Kidney epithelial cell (primary cell): ENCODE results near the gene TMEM129. TPM values are rescaled to one million over a fixed set of nuclear protein-coding genes. Genes with fewer than 3 reads are reported as not detected.
A peak's percentile ranks its signal among the peaks of the same experiment; 100 is the strongest.

ENCODE experiments used
- DNase-seq: peaks from one replicate; pipeline ENCODE4 v3.0.0-alpha.2; 2010; ENCODE audit warnings: low read depth
- H3K27me3 ChIP-seq: 2 replicates; pipeline ENCODE4 v1.6.0; 2011; ENCODE audit warnings: low read length; ENCODE audit not compliant: control insufficient read depth, insufficient read depth
- H3K36me3 ChIP-seq: 2 replicates; pipeline ENCODE4 v1.5.1; 2011; ENCODE audit warnings: low read length; ENCODE audit not compliant: control insufficient read depth, insufficient read depth
- H3K4me3 ChIP-seq: 2 replicates; pipeline ENCODE4 v1.5.1; 2011; ENCODE audit warnings: low read depth, mild to moderate bottlenecking, control low read depth, low read length
- total RNA-seq: library from RNA; depleted of rRNA; stranded (reverse); fragments of >200 nt; gene quantifications from 2 replicates; pipeline ENCODE4 v1.2.3, GENCODE V29; 2015
- TF ChIP-seq, protein P1 (sequence below): IDR thresholded peaks from 2 replicates; pipeline ENCODE4 v1.5.1; 2011; ENCODE audit warnings: mild to moderate bottlenecking, moderate library complexity, low read length, control low read depth, inconsistent platforms; ENCODE audit not compliant: insufficient read depth, poor library complexity, severe bottlenecking

Gene TMEM129, protein sequence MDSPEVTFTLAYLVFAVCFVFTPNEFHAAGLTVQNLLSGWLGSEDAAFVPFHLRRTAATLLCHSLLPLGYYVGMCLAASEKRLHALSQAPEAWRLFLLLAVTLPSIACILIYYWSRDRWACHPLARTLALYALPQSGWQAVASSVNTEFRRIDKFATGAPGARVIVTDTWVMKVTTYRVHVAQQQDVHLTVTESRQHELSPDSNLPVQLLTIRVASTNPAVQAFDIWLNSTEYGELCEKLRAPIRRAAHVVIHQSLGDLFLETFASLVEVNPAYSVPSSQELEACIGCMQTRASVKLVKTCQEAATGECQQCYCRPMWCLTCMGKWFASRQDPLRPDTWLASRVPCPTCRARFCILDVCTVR
- total RNA-seq: 63.5 and 66.1 TPM in 2 replicates

GRCh38 chr4:1721003-1721665 lies at the start of gene TMEM129, which contains the start of gene TACC3:
TMEM129 (minus strand) TSS chr4:1721323; CDS start chr4:1720837, 486 bp downstream.
TACC3 (plus strand) TSS chr4:1721521; CDS start chr4:1723422, 1,901 bp downstream.
- TF ChIP-seq, protein P1, sequence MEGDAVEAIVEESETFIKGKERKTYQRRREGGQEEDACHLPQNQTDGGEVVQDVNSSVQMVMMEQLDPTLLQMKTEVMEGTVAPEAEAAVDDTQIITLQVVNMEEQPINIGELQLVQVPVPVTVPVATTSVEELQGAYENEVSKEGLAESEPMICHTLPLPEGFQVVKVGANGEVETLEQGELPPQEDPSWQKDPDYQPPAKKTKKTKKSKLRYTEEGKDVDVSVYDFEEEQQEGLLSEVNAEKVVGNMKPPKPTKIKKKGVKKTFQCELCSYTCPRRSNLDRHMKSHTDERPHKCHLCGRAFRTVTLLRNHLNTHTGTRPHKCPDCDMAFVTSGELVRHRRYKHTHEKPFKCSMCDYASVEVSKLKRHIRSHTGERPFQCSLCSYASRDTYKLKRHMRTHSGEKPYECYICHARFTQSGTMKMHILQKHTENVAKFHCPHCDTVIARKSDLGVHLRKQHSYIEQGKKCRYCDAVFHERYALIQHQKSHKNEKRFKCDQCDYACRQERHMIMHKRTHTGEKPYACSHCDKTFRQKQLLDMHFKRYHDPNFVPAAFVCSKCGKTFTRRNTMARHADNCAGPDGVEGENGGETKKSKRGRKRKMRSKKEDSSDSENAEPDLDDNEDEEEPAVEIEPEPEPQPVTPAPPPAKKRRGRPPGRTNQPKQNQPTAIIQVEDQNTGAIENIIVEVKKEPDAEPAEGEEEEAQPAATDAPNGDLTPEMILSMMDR: no peak
- H3K36me3 ChIP-seq: no peaks in the 10 kb centered on the region
- no peaks in the 10 kb centered on the region for H3K27me3 ChIP-seq
- peak within 1 kb of the TSS; percentile 71 for H3K4me3 ChIP-seq
- DNase-seq: peak; percentile 82

- no peak for DNase-seq
- TF ChIP-seq, protein P1: no peak
- H3K4me3 ChIP-seq: no peak overlapping the region
- no peaks in the 10 kb centered on the region for H3K36me3 ChIP-seq
- H3K27me3 ChIP-seq: peaks cover 38% of the 10 kb centered on the region
These were observed 49.7 kb upstream of the TMEM129 start for GRCh38 chr4:1770791-1771231.

- TF ChIP-seq, protein P1: no peak
- no peak for DNase-seq
- Histone ChIP-seq H3K36me3 (no peaks in the 10 kb centered on the region), H3K4me3 (no peak overlapping the region), H3K27me3 (peaks cover 38% of the 10 kb centered on the region)
These were observed 49.1 kb upstream of the TMEM129 start for GRCh38 chr4:1770245-1770644.

DNA sequence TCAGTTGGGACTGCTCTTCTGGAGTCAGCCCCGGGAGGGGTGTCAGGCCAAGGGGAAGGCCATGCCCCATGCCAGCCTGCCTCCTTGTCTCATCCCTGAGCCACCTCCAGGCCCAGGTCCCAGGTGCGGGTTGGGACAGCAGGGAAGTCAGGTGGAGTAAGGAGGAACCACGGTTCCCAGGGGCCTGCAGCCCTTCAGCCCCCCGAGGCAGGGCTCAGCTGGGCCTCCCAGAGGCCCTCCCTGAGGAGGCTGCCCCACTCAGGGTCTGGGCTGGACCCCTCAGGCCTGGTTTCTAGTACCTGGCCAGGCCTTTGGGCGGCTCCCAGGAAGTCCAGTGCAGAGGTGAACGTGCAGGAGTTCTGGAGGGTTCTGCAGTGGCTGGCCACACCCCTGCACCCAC lies 48.6 kb upstream of the TMEM129 start:
- Histone ChIP-seq H3K36me3 (no peaks in the 10 kb centered on the region), H3K4me3 (no peak overlapping the region), H3K27me3 (peaks cover 38% of the 10 kb centered on the region)
- DNase-seq: no peak
- TF ChIP-seq, protein P1: no peak

GRCh38 chr4:1768367-1769034 lies 47.4 kb upstream of the TMEM129 start:
- Histone ChIP-seq H3K36me3 (no peaks in the 10 kb centered on the region), H3K4me3 (no peak overlapping the region)
- DNase-seq: no peak

More at GRCh38 chr4:1768367-1769034, 47.4 kb upstream of the TMEM129 start:
- H3K27me3 ChIP-seq: peaks cover 32% of the 10 kb centered on the region
- TF ChIP-seq, protein P1: no peak
